Measurements from ENCODE around the gene SDK1. TPM values are rescaled to one million over a fixed set of nuclear protein-coding genes. Genes with fewer than 3 reads are reported as not detected.

SDK1 gene
- total and polyA plus RNA-seq, 2 experiments from 2014 or later: 2.1 to 10.0 TPM

- no peak overlapping the region for H3K4me2 ChIP-seq
- H3K27ac ChIP-seq (ENCODE audit: low read depth): no peak overlapping the region
- H4K20me1 ChIP-seq (replicated peaks; ENCODE audit: insufficient read depth): no peaks in the 10 kb centered on the region
- Mint-ChIP-seq H3K9me3 (peaks cover 31% of the 10 kb centered on the region), H3K4me1 (peaks cover 12% of the 10 kb centered on the region), H3K27ac (no peak overlapping the region), H3K36me3 (ENCODE audit: low read depth) (peaks cover 53% of the 10 kb centered on the region), H3K27me3 (ENCODE audit: insufficient read depth, low read depth, poor library complexity) (peaks cover 6% of the 10 kb centered on the region), H3K4me3 (no peak overlapping the region)
- no peaks in the 10 kb centered on the region for H3K9me2 ChIP-seq (ENCODE audit: insufficient read depth)
- H3K36me3 ChIP-seq (ENCODE audit: insufficient read depth): no peaks in the 10 kb centered on the region
- H3K4me3 ChIP-seq: no peak overlapping the region
- no peaks in the 10 kb centered on the region for H3K4me1 ChIP-seq (ENCODE audit: insufficient read depth)
- H3K79me2 ChIP-seq (replicated peaks; ENCODE audit: insufficient read depth): no peaks in the 10 kb centered on the region
- H3K27me3 ChIP-seq (ENCODE audit: insufficient read depth): no peaks in the 10 kb centered on the region
- DNase-seq (ENCODE audit: low spot score) (no peak), ATAC-seq (no peak)
- TF ChIP-seq NANOG (IDR thresholded peaks at IDR 0.05; ENCODE audit: borderline replicate concordance): no peak
- TF ChIP-seq ETS1 (IDR thresholded peaks at IDR 0.05): no peak
- TF ChIP-seq CREB1 (CRISPR knock-in tag; IDR thresholded peaks at IDR 0.05; ENCODE audit: low read depth): no peak
- no peak for TF ChIP-seq EZH2phosphoT487 (IDR thresholded peaks at IDR 0.05; ENCODE audit: unreplicated experiment)
- TF ChIP-seq JUNB (IDR thresholded peaks at IDR 0.05; ENCODE audit: unreplicated experiment): no peak
- TF ChIP-seq ZNF331 (CRISPR knock-in tag; IDR thresholded peaks at IDR 0.05; ENCODE audit: low read depth): no peak
- TF ChIP-seq POLR2AphosphoS5 (IDR thresholded peaks at IDR 0.05; ENCODE audit: low read depth): no peak
- no peak for TF ChIP-seq ZNF114 (CRISPR knock-in tag; IDR thresholded peaks at IDR 0.05)
- TF ChIP-seq, protein P1, sequence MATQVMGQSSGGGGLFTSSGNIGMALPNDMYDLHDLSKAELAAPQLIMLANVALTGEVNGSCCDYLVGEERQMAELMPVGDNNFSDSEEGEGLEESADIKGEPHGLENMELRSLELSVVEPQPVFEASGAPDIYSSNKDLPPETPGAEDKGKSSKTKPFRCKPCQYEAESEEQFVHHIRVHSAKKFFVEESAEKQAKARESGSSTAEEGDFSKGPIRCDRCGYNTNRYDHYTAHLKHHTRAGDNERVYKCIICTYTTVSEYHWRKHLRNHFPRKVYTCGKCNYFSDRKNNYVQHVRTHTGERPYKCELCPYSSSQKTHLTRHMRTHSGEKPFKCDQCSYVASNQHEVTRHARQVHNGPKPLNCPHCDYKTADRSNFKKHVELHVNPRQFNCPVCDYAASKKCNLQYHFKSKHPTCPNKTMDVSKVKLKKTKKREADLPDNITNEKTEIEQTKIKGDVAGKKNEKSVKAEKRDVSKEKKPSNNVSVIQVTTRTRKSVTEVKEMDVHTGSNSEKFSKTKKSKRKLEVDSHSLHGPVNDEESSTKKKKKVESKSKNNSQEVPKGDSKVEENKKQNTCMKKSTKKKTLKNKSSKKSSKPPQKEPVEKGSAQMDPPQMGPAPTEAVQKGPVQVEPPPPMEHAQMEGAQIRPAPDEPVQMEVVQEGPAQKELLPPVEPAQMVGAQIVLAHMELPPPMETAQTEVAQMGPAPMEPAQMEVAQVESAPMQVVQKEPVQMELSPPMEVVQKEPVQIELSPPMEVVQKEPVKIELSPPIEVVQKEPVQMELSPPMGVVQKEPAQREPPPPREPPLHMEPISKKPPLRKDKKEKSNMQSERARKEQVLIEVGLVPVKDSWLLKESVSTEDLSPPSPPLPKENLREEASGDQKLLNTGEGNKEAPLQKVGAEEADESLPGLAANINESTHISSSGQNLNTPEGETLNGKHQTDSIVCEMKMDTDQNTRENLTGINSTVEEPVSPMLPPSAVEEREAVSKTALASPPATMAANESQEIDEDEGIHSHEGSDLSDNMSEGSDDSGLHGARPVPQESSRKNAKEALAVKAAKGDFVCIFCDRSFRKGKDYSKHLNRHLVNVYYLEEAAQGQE (IDR thresholded peaks at IDR 0.05; ENCODE audit: unreplicated experiment): no peak
- TF ChIP-seq STAT1 (IDR thresholded peaks at IDR 0.05; ENCODE audit: unreplicated experiment): no peak
- TF ChIP-seq CTCF (conservative IDR thresholded peaks at IDR 0.05; ENCODE audit: low read depth in 2 of 2): no peak
- no peak for TF ChIP-seq EZH2 (IDR thresholded peaks at IDR 0.05; ENCODE audit: low read depth, unreplicated experiment)
- TF ChIP-seq ZNF462 (CRISPR knock-in tag; IDR thresholded peaks at IDR 0.05): no peak
- H3F3A ChIP-seq (replicated peaks; ENCODE audit: low read depth): no peaks in the 10 kb centered on the region
- H2AFZ ChIP-seq: no peak overlapping the region
These were observed 719.0 kb downstream of the SDK1 start for GRCh38 chr7:4020086-4020485.

All from GM23338 (cell line).